ENCODE data around the gene NRGN.

DNA sequence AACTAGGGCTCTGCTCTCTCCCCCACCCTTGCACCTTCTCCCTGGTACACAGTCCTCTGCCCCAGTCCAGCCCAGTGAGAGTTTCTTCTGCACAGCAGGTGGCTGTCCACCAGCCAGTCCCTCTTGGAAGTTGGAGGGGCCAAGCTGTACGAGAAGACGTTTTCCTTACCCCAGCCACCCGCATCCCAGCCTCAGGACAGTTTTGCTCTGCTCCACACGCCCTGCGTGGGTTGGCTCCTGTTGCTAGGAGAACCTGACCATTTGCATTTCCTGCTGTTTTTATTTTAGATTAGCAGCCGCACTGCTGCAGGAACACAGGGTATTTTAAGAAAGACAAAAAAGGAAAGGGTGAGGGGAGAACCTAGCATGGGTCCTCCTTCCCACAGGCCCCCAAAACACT is 17.6 kb upstream of the NRGN start:
- TF ChIP-seq, protein P1, sequence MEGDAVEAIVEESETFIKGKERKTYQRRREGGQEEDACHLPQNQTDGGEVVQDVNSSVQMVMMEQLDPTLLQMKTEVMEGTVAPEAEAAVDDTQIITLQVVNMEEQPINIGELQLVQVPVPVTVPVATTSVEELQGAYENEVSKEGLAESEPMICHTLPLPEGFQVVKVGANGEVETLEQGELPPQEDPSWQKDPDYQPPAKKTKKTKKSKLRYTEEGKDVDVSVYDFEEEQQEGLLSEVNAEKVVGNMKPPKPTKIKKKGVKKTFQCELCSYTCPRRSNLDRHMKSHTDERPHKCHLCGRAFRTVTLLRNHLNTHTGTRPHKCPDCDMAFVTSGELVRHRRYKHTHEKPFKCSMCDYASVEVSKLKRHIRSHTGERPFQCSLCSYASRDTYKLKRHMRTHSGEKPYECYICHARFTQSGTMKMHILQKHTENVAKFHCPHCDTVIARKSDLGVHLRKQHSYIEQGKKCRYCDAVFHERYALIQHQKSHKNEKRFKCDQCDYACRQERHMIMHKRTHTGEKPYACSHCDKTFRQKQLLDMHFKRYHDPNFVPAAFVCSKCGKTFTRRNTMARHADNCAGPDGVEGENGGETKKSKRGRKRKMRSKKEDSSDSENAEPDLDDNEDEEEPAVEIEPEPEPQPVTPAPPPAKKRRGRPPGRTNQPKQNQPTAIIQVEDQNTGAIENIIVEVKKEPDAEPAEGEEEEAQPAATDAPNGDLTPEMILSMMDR (IDR thresholded peaks at IDR 0.05) = no peak
- TF ChIP-seq POLR2A (IDR thresholded peaks at IDR 0.05) (no peak), POLR2AphosphoS5 (IDR thresholded peaks at IDR 0.05) (no peak)
